CD4-positive, alpha-beta memory T cell (primary cell): ENCODE results near the gene SIX5. TPM values are rescaled to one million over a fixed set of nuclear protein-coding genes. Genes with fewer than 3 reads are reported as not detected.
"Not testable (repeated sequence)": the region's sequence is repeated elsewhere in the genome, so short reads cannot be mapped to it uniquely, and the experiment has no call there.

Source experiments
- CTCF ChIA-PET: fragments of 350-600 bp; sonication (Branson Sonifier 250); formaldehyde crosslinking; loops from one replicate; lab custom pipeline; 2021; ENCODE audit warnings: inconsistent platforms; ENCODE audit not compliant: partially characterized antibody; lab: Charles Lee
- POLR2A ChIA-PET: fragments of 350-600 bp; sonication (Branson Sonifier 250); formaldehyde crosslinking; loops from one replicate; lab custom pipeline; 2021; ENCODE audit not compliant: partially characterized antibody; lab: Charles Lee
- DNase-seq, 5 donors: peaks; one replicate each; pipeline versions ENCODE4 v3.0.0 to v3.0.0-alpha.2; 2020 to 2022; ENCODE audit warnings: mixed read lengths in 1 of 5
- H3K27ac ChIP-seq: one replicate; pipeline ENCODE4 v1.7.0; 2013; ENCODE audit warnings: low read depth, low read length
- H3K27me3 ChIP-seq: 2 replicates; pipeline ENCODE4 v1.7.0; 2013; ENCODE audit warnings: mild to moderate bottlenecking, low read length, moderate library complexity; ENCODE audit not compliant: insufficient read depth
- H3K36me3 ChIP-seq: 2 replicates; pipeline ENCODE4 v1.7.0; 2013; ENCODE audit warnings: mild to moderate bottlenecking, low read length, moderate library complexity; ENCODE audit not compliant: insufficient read depth
- H3K4me1 ChIP-seq: 2 replicates; pipeline ENCODE4 v1.7.0; 2013; ENCODE audit warnings: mild to moderate bottlenecking, low read length, moderate library complexity; ENCODE audit not compliant: insufficient read depth
- H3K4me3 ChIP-seq, 2 donors: one replicate each; pipeline ENCODE4 v1.7.0; 2013; ENCODE audit warnings: low read length in 2 of 2, mild to moderate bottlenecking in 1 of 2
- H3K9me3 ChIP-seq, 2 donors: one replicate each; pipeline ENCODE4 v1.7.0; 2013; ENCODE audit warnings: low read length in 2 of 2, control low read depth in 1 of 2; ENCODE audit not compliant: control insufficient read depth in 1 of 2
- H3K27ac Mint-ChIP-seq, 7 donors: one replicate each; pipeline ENCODE4 v1.8.0; 2020 to 2021; ENCODE audit warnings: mixed read lengths in 7 of 7, mild to moderate bottlenecking in 6 of 7, inconsistent platforms in 3 of 7, moderate library complexity in 3 of 7
- H3K27me3 Mint-ChIP-seq, 2 donors: one replicate each; pipeline ENCODE4 v1.8.0; 2020 to 2021; ENCODE audit warnings: mixed read lengths in 2 of 2
- H3K36me3 Mint-ChIP-seq, 2 donors: one replicate each; pipeline ENCODE4 v1.8.0; 2020 to 2021; ENCODE audit warnings: mixed read lengths in 2 of 2, inconsistent platforms in 1 of 2, mild to moderate bottlenecking in 1 of 2
- H3K4me1 Mint-ChIP-seq, 4 donors: one replicate each; pipeline ENCODE4 v1.8.0; 2020 to 2021; ENCODE audit warnings: mixed read lengths in 4 of 4, mild to moderate bottlenecking in 1 of 4
- H3K4me3 Mint-ChIP-seq, 8 donors: one replicate each; pipeline ENCODE4 v1.8.0; 2020 to 2021; ENCODE audit warnings: mixed read lengths in 8 of 8, mild to moderate bottlenecking in 7 of 8, moderate library complexity in 6 of 8, inconsistent platforms in 3 of 8
- H3K9me3 Mint-ChIP-seq, 8 donors: one replicate each; pipeline ENCODE4 v1.8.0; 2020 to 2021; ENCODE audit warnings: mixed read lengths in 8 of 8, mild to moderate bottlenecking in 5 of 8, inconsistent platforms in 3 of 8, moderate library complexity in 1 of 8
- intact Hi-C: fragments of 100-400 bp; cut with micrococcal nuclease; formaldehyde crosslinking; loops from one replicate; pipeline ENCODE4 v1.15.1; 2023
- polyA plus RNA-seq, 2 donors: library from polyadenylated mRNA; unstranded; fragments of 300-500 nt; fragmentation: Illumina TruSeq; gene quantifications; one replicate each; pipeline ENCODE4 v1.2.3, GENCODE V29; 2021
- total RNA-seq, 2 experiments: library from RNA; stranded (reverse); gene quantifications; one replicate each; pipeline ENCODE4 v1.2.3, GENCODE V29; 2021

The SIX5 gene
- total and polyA plus RNA-seq, 4 experiments from 2014 or later: 0.08 to 1.7 (median 1.5) TPM; not detected in 1

GRCh38 chr19:45752639-45753038 lies 16.4 kb downstream of the SIX5 start:
- H3K27ac ChIP-seq: no peak overlapping the region
- Mint-ChIP-seq H3K4me3 (no peak overlapping the region), H3K36me3 (no peaks in the 10 kb centered on the region), H3K4me1 (peaks cover 0 to 2% (median 0%) of the 10 kb centered on the region in 4 donors), H3K27me3 (peaks cover under 1 to 2% of the 10 kb centered on the region in 2 donors), H3K9me3 (no peaks in the 10 kb centered on the region), H3K27ac (no peak overlapping the region)
- no peaks in the 10 kb centered on the region for H3K36me3 ChIP-seq
- intact Hi-C loops: no loop called here
- ChIA-PET CTCF (interaction anchor here (0.7 to 2.4 kb wide), 2 partner anchors 43 to 47 kb away, joined by 5 to 9 read pairs; no protein-coding TSS in a partner anchor), POLR2A (no interaction called here)
- H3K4me3 ChIP-seq: no peak overlapping the region
- H3K27me3 ChIP-seq: no peaks in the 10 kb centered on the region
- no peak for DNase-seq
- no peaks in the 10 kb centered on the region for H3K9me3 ChIP-seq
- no peaks in the 10 kb centered on the region for H3K4me1 ChIP-seq

GRCh38 chr19:45751483-45751882 lies 17.6 kb downstream of the SIX5 start:
- H3K4me1 ChIP-seq, intact Hi-C loops, H3K27ac Mint-ChIP-seq, H3K36me3 Mint-ChIP-seq, CTCF ChIA-PET, H3K27me3 ChIP-seq, H3K27ac ChIP-seq, H3K27me3 Mint-ChIP-seq, POLR2A ChIA-PET, H3K4me3 ChIP-seq, H3K9me3 Mint-ChIP-seq, H3K36me3 ChIP-seq, H3K4me1 Mint-ChIP-seq, H3K9me3 ChIP-seq, DNase-seq, H3K4me3 Mint-ChIP-seq: not testable (repeated sequence)

- POLR2A ChIA-PET: no interaction called here
- CTCF ChIA-PET: no interaction called here
- no peak overlapping the region for H3K4me3 Mint-ChIP-seq
- no peak for DNase-seq
- Histone ChIP-seq H3K9me3 (no peaks in the 10 kb centered on the region), H3K4me1 (no peaks in the 10 kb centered on the region), H3K4me3 (no peak overlapping the region), H3K36me3 (no peaks in the 10 kb centered on the region), H3K27ac (no peak overlapping the region), H3K27me3 (no peaks in the 10 kb centered on the region)
- H3K27ac Mint-ChIP-seq: peak overlapping the region in 1 of 7 donors; percentile 30
- intact Hi-C loops: no loop called here
- H3K36me3 Mint-ChIP-seq: no peaks in the 10 kb centered on the region
- no peaks in the 10 kb centered on the region for H3K4me1 Mint-ChIP-seq
- peaks cover 6 to 7% of the 10 kb centered on the region in 2 donors for H3K27me3 Mint-ChIP-seq
- H3K9me3 Mint-ChIP-seq: no peaks in the 10 kb centered on the region
Observed at GRCh38 chr19:45747513-45747912, 21.5 kb downstream of the SIX5 start.

GRCh38 chr19:45746866-45747265 lies 22.2 kb downstream of the SIX5 start:
- no peak overlapping the region for H3K4me3 ChIP-seq
- DNase-seq: no peak
- no peak overlapping the region for H3K27ac ChIP-seq
- no peaks in the 10 kb centered on the region for H3K9me3 ChIP-seq
- Mint-ChIP-seq H3K4me3 (no peak overlapping the region), H3K36me3 (no peaks in the 10 kb centered on the region), H3K9me3 (no peaks in the 10 kb centered on the region), H3K27ac (no peak overlapping the region), H3K27me3 (peaks cover 6 to 8% of the 10 kb centered on the region in 2 donors), H3K4me1 (no peaks in the 10 kb centered on the region)
- intact Hi-C loops: no loop called here
- ChIA-PET POLR2A (no interaction called here), CTCF (no interaction called here)
- no peaks in the 10 kb centered on the region for H3K27me3 ChIP-seq
- H3K4me1 ChIP-seq: no peaks in the 10 kb centered on the region
- no peaks in the 10 kb centered on the region for H3K36me3 ChIP-seq

GRCh38 chr19:45745606-45746005 lies 23.4 kb downstream of the SIX5 start:
- intact Hi-C loops: no loop called here
- Mint-ChIP-seq H3K4me3 (no peak overlapping the region), H3K27ac (no peak overlapping the region), H3K36me3 (no peaks in the 10 kb centered on the region), H3K4me1 (no peaks in the 10 kb centered on the region), H3K27me3 (peaks cover 6 to 8% of the 10 kb centered on the region in 2 donors), H3K9me3 (no peaks in the 10 kb centered on the region)
- POLR2A ChIA-PET: no interaction called here
- Histone ChIP-seq H3K9me3 (no peaks in the 10 kb centered on the region), H3K4me3 (no peak overlapping the region), H3K27ac (no peak overlapping the region), H3K27me3 (no peaks in the 10 kb centered on the region), H3K36me3 (no peaks in the 10 kb centered on the region), H3K4me1 (no peaks in the 10 kb centered on the region)
- CTCF ChIA-PET: no interaction called here
- DNase-seq: no peak

- ChIA-PET POLR2A (no interaction called here), CTCF (interaction anchor here (0.6 kb wide), 1 partner anchor 517 kb away, joined by 5 read pairs; no protein-coding TSS in a partner anchor)
Observed at GRCh38 chr19:45742969-45743368, 26.1 kb downstream of the SIX5 start.

GRCh38 chr19:45739498-45740439 lies 29.3 kb downstream of the SIX5 start:
- Histone ChIP-seq H3K36me3 (no peaks in the 10 kb centered on the region), H3K4me3 (no peak overlapping the region), H3K27ac (no peak overlapping the region), H3K27me3 (no peaks in the 10 kb centered on the region), H3K4me1 (no peaks in the 10 kb centered on the region), H3K9me3 (no peaks in the 10 kb centered on the region)
- ChIA-PET CTCF (no interaction called here), POLR2A (interaction anchor here (0.6 kb wide), 1 partner anchor 32 kb away, joined by 3 read pairs; no protein-coding TSS in a partner anchor)
- Mint-ChIP-seq H3K27ac (peak overlapping the region in 1 of 7 donors; percentile 31), H3K27me3 (peaks cover 7 to 8% of the 10 kb centered on the region in 2 donors), H3K4me1 (no peaks in the 10 kb centered on the region), H3K4me3 (no peak overlapping the region), H3K9me3 (no peaks in the 10 kb centered on the region), H3K36me3 (no peaks in the 10 kb centered on the region)
- DNase-seq: no peak
- intact Hi-C loops: no loop called here

More at GRCh38 chr19:45742969-45743368, 26.1 kb downstream of the SIX5 start:
- Histone ChIP-seq H3K9me3 (no peaks in the 10 kb centered on the region), H3K4me3 (no peak overlapping the region), H3K27me3 (no peaks in the 10 kb centered on the region), H3K4me1 (no peaks in the 10 kb centered on the region), H3K36me3 (no peaks in the 10 kb centered on the region), H3K27ac (no peak overlapping the region)
- Mint-ChIP-seq H3K27ac (no peak overlapping the region), H3K27me3 (peaks cover 10 to 12% of the 10 kb centered on the region in 2 donors), H3K4me1 (no peaks in the 10 kb centered on the region), H3K36me3 (no peaks in the 10 kb centered on the region), H3K4me3 (no peak overlapping the region), H3K9me3 (no peaks in the 10 kb centered on the region)
- DNase-seq: no peak
- intact Hi-C loops: no loop called here
